HG02678 (cell line): ENCODE data around the gene NSFL1C.

ENCODE experiments used
- ATAC-seq: cut with Tn5 transposase; IDR thresholded peaks from one replicate; pipeline ENCODE4 v1.9.1; 2021; ENCODE audit warnings: mild to moderate bottlenecking, moderate library complexity; ENCODE audit not compliant: unreplicated experiment

The NSFL1C gene

DNA sequence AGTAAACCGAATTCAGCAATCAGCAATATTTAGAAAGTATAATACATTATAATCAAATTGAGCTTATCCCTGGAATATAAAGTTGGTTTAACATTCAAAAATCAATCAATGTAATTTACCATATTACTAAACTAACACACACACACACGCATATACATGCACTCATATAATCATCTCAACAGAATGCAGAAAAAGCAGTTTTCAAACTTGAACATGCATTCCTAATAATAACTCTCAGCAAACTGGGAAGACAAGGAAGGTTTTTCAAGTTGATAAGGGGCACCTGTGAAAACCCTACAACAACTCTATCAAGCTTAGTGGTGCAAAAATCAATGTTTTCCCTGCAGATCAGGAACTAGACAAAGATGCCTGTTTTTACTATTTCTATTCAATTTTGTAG, 19.9 kb upstream of the NSFL1C start:
- ATAC-seq, result no peak

DNA sequence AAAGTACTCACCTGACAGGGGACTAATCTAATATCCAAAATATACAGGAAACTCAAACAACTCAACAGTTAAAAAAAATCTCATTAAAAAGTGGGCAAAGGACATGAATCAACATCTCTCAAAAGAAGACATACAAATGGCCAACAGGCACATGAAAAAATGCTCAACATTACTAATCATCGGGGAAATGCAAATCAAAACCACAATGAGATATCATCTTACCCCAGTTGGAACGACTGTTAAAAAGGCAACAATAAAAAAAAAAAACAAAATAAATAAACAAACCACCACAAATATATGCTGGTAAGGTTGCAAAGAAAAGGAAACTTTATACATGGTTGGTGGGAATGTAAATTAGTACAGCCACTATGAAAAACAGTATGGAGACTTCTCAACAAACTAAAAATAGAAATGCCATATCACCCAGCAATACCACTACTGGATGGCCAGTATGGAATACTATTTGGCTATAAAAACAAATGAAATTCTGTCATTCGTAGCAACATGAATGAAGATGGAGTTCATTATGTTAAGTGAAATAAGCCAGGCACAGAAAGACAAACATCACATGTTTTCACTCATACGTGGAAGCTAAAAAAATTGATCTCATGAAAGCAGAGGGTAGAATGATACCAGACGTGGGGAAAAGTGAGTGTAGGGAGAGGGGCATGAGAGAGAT, 17.9 kb upstream of the NSFL1C start:
- no peak for ATAC-seq

DNA sequence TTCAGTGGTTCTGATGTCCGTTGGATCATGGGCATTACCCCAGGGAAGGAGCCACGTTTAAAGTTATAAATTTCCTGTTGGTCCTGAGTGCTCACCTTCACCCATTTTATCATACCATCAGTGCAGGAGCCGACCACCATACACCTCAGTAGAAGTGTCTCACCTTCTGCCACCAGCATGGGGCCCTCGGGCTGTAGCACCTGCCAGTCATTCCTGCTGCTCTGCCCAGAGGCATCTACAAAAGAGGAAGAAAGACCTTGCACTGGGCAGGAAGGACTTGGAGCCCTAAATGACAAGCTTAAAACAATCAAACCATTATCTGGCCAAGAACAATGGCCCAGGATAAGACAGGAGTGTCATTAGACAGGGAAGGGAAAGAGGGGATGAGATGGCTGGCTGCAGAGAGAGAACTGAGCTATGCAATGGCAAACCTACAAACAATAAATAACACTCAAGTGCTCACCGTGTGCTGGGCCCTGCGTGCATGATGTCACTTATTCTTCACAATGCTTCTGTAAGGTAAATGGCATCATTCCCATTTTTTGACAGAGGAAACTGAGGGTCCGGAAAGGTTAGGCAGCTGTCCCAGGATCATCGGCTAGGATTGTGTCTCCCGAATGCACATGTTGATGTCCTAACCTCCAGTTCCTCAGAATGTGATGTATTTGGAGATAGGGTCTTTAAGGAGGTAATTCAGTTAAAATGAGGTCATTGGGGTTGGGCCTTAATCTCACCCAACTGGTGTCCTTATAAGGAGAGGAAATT, 13.4 kb upstream of the NSFL1C start:
- ATAC-seq, result no peak

DNA sequence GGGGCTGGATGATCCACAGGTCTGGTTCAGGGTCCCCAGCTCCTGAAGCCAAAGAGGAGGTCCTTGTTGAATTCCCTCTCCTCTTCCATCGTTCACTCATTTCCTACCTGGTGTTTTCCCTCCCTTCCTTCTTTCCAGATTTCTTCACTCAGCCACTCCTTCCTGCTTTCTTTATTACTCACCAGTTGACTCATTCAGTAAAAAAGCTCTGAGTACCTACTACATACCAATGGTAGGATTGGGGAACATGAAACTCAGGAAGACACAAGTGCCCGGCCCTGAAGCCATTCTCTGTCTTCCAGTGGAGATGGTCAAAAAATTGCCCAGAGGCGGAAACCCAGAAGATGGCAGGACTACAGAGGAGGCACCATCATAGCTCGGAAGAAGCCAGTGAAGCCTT, 11.9 kb upstream of the NSFL1C start:
- ATAC-seq, result no peak

DNA sequence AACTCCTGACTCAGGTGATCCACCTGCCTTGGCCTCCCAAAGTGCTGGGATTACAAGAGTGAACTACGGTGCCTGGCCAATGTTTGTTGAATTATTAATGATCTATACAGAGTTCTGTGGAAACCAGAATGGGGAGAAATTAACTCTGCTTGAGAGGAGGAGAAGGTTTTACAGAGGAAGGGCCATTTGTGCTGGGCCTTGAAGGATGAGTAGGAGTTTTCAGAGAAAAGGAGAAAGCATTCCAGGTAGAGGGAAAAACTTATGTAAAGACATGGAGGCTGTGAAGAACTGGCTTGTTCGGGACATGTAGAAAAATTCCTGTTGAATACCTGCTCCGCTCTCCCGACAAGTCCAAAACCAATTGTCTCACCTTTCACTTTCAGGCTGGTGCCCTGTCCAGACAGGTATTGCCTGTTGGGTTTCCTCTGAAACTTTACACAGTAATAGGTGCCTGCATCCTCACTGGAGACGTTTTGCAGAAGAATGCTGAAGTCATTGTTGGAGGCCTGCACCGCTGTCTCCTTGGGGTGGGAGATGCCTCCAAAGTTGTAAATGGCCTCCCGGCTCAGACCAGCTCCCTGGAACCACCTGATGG, 11.3 kb upstream of the NSFL1C start:
- no peak for ATAC-seq

DNA sequence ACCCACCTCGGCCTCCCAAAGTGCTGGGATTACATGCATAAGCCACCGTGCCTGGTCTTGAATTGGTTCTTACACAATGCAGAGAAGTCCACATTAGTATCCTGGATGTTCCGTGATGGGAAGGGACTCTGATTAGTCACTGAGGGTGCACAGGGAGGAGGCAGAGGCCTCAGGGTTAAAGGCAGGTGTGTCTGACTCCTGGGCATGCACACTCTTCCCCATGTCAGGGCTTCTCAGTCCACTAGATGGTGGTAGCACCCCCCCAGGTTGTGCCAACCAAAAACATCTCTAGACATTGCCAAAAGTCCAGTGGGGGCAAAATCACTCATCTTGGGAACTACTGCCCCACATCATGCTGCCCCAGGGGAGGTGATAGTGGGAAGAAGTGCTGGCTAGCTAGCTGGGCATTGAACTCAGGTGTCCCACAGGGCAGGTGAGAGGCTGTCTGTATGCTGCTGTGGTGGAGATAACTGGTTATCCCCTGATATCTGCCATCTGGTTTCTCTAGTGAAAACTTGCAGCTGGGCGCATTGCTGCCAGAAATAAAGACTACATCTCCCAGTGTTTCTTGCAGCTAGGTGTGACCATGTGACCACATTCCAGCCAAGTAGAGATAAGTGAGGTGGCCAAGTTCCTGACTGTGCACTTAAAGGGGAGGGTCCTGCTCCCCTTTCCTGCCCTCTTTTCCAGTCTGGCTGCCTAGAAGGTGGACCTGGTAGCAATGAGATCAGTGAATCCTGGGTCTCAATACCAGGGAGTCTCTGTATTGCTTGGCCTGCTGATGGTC, 8.4 kb upstream of the NSFL1C start:
- no peak for ATAC-seq

DNA sequence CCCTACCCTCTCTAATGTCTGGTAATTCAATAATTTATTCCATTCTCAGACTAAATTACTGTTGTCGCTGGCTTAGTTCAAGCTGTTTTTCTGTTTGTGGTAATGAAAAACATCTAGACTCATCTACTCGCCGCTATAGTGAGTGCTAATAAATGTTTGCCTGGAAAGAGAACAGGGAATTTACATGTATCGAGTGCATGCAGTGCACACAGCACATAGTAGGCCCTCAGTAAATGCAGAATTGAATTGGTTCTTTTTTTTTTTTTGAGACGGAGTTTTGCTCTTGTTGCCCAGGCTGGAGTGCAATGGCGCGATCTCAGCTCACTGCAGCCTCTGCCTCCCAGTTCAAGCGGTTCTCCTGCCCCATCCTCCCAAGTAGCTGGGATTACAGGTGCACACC, 7.7 kb upstream of the NSFL1C start:
- no peak for ATAC-seq

DNA sequence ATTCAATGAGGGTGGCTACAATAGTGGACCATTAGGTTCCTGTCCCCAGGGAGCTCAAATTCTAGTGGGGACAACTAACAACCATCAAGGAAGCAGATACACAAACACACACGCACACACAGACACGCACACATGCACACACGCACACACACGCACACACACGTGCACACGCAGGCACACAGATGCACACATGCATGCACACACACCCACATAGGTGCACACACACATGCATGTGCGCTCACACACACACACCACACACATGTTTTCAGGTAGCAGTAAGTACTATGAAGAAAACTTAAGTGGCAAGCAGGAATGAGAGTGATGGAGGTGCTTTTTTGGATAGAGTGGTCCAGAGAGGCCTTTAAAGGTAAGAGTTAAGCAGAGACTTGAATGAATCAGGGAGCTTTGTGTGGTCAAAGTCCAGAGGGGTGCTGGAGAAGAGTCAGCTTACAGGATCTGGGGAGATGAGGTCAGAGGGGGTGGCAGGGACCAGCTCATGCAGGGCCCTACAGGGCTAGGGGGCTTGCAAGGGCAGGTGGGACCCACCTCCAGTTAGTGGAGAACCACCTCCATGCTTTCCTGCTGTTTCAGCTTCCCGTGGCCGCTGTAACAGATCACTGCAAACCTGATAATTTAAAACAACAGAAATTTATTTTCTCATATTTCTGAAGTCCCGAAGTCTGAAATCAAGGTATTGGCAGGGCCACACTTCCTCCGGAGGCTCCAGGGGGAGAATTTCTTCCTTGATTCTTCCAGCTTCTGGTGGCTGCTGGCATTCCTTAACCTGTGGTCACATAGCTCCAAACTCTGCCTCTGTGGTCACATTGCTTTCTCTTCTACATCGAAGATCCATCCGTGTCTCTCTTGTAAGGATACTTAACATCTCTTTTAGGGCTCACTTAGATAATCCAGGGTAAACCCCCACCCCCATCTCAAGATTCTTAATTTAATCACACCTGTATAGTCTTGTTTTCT, 6.9 kb upstream of the NSFL1C start:
- no peak for ATAC-seq

DNA sequence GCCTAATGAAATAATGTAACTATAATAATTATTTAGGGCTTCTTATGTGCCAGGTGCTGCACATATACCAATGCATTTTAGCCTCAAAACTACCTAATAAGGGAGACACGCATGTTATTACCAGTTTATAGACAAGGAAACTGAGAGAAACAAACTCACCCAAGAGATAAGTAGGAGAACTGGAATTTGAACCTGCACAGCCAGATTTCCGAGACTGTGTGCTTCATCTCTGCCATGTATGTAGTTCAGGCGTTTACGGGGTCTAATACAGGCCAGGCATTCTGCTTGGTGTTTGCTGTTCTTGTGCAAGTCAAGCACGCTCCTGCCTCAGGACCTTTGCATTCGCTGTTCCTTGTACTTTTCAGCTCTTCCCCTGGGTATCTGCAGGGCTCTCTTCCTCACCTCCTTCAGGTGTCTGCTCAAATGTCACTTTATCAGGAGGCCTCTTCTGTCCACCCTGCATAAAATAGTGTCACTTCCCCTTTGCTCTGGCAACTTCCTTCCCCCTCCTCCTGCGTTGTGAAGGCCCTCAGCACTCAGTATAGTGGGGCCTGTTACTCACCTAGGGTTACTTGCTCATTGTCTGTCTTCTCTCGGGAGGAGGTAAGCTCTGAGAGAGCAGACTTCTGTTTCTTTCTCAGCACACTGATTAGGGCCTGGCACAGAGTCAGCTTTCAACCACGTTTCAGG, 6.1 kb upstream of the NSFL1C start:
- no peak for ATAC-seq

DNA sequence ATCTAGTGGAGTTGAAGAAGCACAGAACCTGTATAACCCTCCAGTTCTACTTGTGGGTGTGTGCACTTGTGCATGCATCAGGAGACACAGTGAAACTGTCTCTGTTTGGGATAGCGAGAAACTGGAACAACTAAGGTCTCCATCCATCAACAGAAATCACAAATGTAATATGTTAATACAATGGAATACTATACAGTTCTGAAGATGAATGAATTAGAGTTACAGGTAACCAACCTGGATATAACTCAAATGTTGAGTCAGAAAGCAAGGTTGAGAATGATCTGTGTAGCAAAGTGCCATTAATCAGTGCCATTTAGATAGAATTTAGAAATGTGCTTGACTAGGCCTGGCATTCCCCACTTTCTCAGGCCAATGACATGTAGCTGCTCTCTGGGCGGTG, 4.6 kb upstream of the NSFL1C start:
- no peak for ATAC-seq

DNA sequence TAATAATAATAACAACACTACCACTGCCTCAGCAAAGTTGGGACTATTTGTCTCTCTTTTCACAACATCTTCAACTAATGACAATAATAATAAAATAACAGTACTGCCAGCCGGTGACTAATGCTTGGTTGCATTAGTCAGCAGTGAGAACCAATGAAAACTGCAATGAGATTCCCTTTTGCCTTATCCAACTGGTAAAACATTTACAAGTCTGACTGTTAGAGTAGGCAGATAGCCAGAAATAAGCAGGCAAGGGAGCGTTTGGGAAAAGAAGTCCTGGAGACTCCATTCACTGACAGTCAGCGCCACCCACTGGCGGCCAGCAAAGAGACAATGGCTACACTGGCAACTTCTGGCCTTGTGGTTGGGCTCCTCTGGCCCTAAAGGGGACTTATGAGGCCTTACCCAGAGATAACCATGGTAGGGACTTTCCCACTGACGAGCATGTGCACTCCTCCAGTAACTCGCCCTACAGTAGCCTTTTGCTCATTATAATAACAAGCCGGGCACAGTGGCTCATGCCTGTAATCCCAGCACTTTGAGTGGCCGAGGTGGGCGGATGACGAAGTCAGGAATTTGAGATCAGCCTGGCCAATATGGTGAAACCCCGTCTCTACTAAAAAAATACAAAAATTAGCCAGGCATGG, 3.4 kb upstream of the NSFL1C start:
- no peak for ATAC-seq

DNA sequence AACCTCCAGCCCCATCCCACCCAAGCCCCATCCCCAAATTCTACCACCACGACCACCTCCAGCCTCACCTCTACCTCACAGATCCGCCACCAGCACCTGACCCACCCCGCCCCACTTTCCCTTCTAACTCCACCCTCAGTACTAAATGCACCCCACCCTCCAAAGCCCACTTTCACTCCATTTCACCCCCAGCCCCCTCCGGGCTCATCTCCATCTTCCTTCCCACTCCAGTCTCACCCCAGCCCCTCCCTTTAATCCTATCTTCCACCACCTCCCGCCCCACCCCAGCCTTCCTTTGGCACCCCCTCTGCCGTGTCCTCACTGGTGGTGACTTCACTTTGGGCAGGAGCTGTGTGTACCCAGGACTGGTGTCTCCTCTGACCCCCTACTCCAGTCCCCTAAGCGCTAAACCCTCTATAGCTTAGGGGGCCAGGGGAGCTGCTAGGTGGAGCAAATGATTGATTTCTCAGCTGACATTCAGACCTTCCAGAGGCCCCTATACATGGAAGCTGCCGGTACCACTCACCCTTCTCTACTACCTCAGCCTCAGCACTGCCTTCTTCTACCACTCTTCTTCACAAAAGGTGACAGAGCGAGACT, 2.8 kb upstream of the NSFL1C start:
- no peak for ATAC-seq

DNA sequence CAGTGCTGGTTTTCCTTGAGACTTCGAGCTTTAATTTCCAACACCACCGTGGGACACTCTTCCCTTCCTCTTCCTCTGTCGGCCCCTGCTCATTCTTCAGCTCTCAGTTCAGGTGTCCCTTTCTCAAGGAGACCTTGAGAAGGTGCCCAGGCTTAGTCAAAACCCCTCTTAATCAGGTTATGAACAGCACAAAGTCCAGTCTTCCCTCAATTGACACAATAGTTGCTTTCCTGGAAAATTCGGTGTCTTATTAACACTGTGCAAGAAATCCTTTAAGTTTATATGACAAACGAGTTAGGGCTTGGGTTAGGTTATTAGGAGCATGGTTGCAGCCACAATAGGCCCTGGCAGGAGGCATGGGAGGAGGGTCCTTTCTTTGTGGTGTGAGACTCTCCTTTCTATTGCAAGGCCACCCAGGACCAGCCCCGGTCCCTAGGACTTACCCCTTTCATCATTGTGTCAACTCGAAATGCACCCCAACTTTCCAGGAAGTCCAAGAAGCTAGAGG, 1.5 kb upstream of the NSFL1C start:
- no peak for ATAC-seq

DNA sequence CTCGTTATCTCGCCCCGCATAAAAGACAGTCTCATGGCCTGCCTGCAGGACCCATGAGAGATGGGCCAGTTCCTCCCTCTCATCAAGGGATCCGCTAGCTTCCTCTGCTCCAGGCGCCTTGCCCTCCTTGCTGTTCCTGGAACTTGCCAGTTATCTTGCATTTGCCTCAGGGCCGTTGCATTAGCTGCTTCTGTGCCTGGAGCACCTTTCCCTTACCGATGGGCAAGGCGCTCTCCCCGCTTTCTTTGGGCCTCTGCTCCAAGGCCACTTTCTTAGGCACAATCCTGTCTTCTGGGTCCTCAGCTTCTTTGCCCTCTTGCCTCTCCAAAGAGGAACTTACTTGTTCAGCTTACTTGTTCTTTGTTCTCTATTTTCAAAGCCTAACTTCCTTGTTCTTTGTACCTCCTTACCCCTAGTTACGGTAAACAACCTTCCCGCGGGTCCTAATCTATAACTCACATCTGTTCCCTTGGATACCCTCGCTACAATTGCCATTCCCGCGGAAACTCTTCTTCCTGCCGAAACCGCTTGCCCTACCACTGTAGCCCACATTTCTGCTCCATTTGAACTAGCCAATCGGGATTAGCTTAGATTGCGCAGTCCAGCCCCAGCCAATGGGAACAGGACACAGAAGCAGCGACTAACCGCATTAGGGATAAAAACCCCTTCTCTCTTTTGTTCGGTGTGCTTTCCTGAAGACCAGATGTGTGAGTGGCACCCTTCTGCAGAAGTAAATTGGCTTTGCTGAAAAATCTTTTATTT, 887 bp upstream of the NSFL1C start:
- no peak for ATAC-seq

DNA sequence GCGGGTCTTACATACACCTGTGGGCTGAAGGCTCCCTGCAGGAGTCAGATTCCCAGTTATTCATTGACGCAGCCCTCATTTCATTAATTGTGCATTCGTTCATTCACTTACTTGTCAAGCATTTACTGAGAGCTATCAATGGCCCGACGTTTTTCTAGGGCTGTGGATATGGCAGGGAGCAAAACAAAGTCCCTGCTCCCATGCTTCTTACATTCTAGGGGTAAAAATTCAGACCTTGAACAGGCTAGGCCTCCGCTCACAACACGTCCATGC, 369 bp upstream of the NSFL1C start:
- ATAC-seq, result no peak

DNA sequence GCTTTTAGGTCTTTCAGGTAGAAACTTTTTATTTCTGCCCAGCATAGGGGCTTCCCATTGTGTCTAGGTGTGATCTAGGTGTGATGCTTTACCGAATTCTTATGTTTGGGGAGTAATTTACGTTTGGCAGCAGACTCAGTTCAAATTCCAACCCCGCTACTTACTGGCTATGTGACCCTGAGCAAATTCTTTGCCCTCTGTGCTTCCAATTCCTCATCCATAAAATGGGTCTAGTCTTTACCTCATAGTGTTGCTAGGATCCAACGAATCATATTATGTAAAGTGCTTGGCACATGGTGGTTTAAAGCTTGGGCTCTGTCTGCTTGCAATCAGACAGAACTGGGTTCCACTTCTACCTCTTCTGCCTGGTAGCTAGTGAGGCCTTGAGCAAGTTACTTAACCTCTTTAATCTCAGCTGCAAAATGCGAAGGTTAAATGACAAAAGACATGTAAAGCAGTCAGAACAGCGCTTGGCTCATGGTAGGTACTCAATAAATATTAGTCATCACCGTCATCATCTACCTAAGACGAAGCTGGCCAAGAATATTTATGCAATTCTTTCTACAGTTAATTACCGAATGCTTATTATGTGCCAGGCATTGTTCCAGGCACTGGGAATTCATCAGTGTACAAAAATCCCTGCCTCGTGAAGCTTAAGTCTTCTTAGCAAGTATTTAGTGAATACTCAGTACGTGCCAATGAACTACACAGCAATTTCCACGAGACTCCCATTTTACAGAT, 1.0 kb downstream of the NSFL1C start:
- no peak for ATAC-seq

DNA sequence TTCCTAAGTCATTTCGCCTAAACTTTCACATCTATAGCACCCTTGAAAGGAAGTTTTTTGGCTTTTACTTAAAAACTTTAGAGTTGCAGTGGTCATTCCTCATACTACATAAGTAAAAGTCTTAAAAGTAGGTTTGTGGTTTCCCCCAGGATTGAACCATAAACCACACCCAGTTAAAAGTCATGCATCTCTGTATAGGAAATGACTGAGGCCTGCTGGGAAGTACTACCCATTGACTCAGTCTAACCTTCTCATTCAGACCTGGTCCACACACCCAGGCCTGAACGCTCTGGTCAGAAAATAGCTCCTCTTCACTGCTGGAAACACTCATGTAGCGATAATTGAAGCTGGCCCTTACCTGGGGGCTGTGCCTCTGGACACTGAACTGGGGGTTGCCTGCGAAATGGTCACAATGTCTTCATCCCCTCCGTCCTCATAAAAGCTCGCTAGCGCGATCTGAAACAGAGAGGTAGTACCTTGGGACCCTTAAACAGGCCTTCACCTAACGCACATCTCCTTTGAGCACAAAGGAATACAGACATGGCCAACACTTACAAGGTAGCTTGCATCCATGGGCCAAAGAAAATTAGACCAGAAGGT, 2.6 kb downstream of the NSFL1C start:
- ATAC-seq, result no peak
